ENCODE data around the gene GTF2H1.

The GTF2H1 gene

DNA sequence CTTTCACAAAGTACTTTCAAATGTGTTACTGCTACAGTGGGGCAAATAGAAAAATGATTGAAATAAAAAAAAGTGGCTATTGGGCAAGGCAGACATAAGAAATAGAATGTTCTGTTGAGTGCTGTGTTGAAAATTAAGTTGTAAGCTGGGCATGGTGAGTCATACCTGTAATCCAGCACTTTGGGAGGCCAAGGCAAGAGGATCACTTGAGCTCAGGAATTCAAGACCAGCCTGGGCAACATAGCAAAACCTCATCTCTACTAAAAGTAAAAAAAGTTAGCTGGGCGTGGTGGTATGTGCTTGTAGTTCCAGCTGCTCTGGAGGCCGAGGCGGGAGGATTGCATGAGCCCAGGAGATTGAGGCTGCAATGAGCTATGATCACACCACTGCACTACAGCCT, 45.1 kb downstream of the GTF2H1 start:
- Histone ChIP-seq H3K27me3 (no peaks in the 10 kb centered on the region), H3K9me3 (no peaks in the 10 kb centered on the region), H3K4me1 (no peaks in the 10 kb centered on the region), H3K4me3 (no peak overlapping the region), H3K27ac (no peak overlapping the region), H3K36me3 (peaks cover 34 to 50% (median 45%) of the 10 kb centered on the region in 3 donors)
- no peak for DNase-seq
- TF ChIP-seq, protein P1, sequence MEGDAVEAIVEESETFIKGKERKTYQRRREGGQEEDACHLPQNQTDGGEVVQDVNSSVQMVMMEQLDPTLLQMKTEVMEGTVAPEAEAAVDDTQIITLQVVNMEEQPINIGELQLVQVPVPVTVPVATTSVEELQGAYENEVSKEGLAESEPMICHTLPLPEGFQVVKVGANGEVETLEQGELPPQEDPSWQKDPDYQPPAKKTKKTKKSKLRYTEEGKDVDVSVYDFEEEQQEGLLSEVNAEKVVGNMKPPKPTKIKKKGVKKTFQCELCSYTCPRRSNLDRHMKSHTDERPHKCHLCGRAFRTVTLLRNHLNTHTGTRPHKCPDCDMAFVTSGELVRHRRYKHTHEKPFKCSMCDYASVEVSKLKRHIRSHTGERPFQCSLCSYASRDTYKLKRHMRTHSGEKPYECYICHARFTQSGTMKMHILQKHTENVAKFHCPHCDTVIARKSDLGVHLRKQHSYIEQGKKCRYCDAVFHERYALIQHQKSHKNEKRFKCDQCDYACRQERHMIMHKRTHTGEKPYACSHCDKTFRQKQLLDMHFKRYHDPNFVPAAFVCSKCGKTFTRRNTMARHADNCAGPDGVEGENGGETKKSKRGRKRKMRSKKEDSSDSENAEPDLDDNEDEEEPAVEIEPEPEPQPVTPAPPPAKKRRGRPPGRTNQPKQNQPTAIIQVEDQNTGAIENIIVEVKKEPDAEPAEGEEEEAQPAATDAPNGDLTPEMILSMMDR (IDR thresholded peaks at IDR 0.05) = no peak
- intact Hi-C loops (cut with DNase I; ENCODE audit: low total_unique reads) = no loop called here

DNA sequence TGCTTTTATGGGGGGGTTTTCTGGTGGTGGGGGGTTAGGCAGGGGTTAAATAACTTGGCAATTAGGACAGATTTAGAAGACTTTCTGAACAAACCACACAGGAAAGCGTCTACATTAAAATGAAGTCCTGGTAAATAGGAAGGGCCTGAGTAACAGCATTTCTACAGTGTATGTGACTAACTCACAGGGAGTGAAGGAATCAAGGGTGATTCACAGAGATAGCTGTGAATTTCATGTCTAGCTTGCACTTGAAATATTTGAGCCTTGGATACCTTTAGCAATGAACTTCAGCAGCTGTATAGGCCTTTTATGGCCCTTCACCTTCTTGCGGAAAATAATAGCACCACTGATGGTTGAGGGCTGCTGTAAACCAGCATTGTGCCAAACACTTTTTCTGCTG, 45.9 kb downstream of the GTF2H1 start:
- TF ChIP-seq, protein P1 (IDR thresholded peaks at IDR 0.05) = no peak
- Histone ChIP-seq H3K27me3 (no peaks in the 10 kb centered on the region), H3K36me3 (peaks cover 30 to 42% (median 38%) of the 10 kb centered on the region in 3 donors), H3K4me1 (no peaks in the 10 kb centered on the region), H3K27ac (peak overlapping the region in 1 of 2 donors; percentile 50), H3K4me3 (no peak overlapping the region), H3K9me3 (no peaks in the 10 kb centered on the region)
- no peak for DNase-seq
- intact Hi-C loops (cut with DNase I; ENCODE audit: low total_unique reads) = no loop called here

DNA sequence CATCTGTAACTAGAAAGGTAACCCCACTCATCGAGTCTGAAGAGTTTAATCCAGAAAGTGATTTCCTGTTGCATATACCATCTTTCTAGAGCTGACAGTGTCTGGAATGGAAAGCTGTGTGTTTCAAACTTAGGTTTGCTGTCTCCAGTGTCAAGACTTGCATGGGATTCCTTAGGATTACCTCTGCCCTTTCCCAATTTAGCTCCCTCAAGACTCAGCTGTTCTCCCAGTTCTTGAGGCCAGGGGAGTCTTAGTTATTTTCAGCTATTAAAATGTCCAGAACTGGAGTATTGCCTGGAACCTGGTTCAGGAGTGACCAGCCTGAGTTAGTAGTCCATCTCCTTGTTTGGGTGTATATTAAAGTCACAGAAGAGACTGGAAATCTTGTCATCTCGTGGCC, 47.0 kb downstream of the GTF2H1 start:
- TF ChIP-seq, protein P1 (IDR thresholded peaks at IDR 0.05) = no peak
- no peaks in the 10 kb centered on the region for H3K4me1 ChIP-seq
- H3K27ac ChIP-seq = peak overlapping the region in 1 of 2 donors; percentile 50
- intact Hi-C loops (cut with DNase I; ENCODE audit: low total_unique reads) = no loop called here
- no peaks in the 10 kb centered on the region for H3K9me3 ChIP-seq
- DNase-seq = no peak
- H3K4me3 ChIP-seq = no peak overlapping the region
- no peaks in the 10 kb centered on the region for H3K27me3 ChIP-seq
- H3K36me3 ChIP-seq = peaks cover 18 to 30% (median 27%) of the 10 kb centered on the region in 3 donors

DNA sequence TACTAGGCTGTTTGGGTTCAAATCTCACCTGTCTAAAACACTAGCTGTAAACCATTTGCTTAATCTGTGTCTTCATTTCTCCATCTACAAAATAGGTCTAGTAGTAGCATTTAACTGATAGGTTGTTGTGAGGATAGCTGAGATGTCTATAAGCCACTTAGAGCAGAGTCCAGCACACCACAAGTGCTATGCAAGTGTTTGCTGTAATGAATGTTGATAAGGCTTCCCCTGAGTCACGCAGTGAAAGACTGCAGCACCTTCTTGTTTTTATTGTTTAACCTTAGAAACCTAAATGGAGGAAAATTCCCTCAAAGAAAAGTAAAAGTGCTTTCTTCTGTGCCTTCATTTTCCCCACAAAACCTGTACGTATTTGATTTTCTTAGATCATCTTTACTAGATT, 48.9 kb downstream of the GTF2H1 start:
- no peaks in the 10 kb centered on the region for H3K9me3 ChIP-seq
- intact Hi-C loops (cut with DNase I; ENCODE audit: low total_unique reads) = no loop called here
- no peak for DNase-seq
- no peak overlapping the region for H3K27ac ChIP-seq
- TF ChIP-seq, protein P1 (IDR thresholded peaks at IDR 0.05) = no peak
- no peak overlapping the region for H3K4me3 ChIP-seq
- peaks cover 5 to 12% (median 9%) of the 10 kb centered on the region in 3 donors for H3K36me3 ChIP-seq
- no peaks in the 10 kb centered on the region for H3K4me1 ChIP-seq
- H3K27me3 ChIP-seq = no peaks in the 10 kb centered on the region

DNA sequence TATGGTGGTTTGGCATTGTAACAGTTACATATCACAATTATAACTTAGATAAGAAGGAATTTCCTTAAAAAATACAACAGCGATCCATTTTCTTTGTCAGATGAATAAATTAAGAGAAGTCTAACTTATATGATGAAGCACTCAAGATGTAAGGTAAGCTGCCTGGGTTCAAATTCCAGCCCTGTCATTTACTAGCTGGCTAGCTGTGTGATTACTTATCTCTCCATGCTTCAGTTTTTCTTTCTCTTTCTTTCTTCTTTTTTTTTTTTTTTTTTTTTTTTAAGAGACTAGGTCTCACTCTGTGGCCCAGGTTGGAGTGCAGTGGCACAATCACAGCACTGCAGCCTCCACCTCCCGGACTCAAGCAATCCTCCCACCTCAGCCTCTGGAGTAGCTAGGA, 49.8 kb downstream of the GTF2H1 start:
- TF ChIP-seq, protein P1 (IDR thresholded peaks at IDR 0.05) = no peak
- H3K27me3 ChIP-seq = no peaks in the 10 kb centered on the region
- DNase-seq = no peak
- H3K4me3 ChIP-seq = no peak overlapping the region
- peaks cover 0 to 3% (median under 1%) of the 10 kb centered on the region in 3 donors for H3K36me3 ChIP-seq
- H3K27ac ChIP-seq = no peak overlapping the region
- intact Hi-C loops (cut with DNase I; ENCODE audit: low total_unique reads) = no loop called here
- H3K9me3 ChIP-seq = no peaks in the 10 kb centered on the region
- H3K4me1 ChIP-seq = no peaks in the 10 kb centered on the region

DNA sequence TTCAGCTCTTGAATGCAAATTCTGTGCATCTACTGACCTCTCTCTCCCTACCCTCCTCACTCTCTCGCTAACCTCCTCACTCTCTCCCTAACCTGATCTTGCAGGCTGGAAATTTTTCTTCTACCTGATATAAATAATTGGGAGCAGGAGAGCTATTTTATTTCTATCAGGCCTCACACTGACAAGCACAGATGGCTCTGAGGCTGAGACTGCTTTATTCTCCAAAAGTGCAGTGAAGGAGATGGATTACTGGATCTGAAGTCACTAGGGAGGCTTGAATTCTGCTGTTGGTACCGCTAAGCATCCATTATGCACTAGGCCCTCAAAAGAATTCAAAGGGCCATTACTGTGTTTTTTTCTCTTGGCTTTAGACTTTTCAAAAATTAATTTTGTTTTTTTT, 52.6 kb downstream of the GTF2H1 start:
- no peaks in the 10 kb centered on the region for H3K27me3 ChIP-seq
- H3K36me3 ChIP-seq = no peaks in the 10 kb centered on the region
- no peaks in the 10 kb centered on the region for H3K9me3 ChIP-seq
- H3K4me3 ChIP-seq = no peak overlapping the region
- H3K27ac ChIP-seq = no peak overlapping the region
- intact Hi-C loops (cut with DNase I; ENCODE audit: low total_unique reads) = no loop called here
- no peak for DNase-seq
- no peaks in the 10 kb centered on the region for H3K4me1 ChIP-seq
- TF ChIP-seq, protein P1 (IDR thresholded peaks at IDR 0.05) = no peak
